22Rv1 (cell line): Measurements from ENCODE around the gene AXIN1.

Source experiments
- ZFX ChIP-seq: fragments of 450-650 bp; IDR thresholded peaks from 2 replicates; pipeline ENCODE4 v1.6.1; 2017; ENCODE audit warnings: antibody characterized with exemption, borderline replicate concordance
- TF ChIP-seq, protein P1 (sequence below): fragments of 450-650 bp; IDR thresholded peaks from 2 replicates; pipeline ENCODE4 v1.5.1; 2017; ENCODE audit warnings: mild to moderate bottlenecking

- TF ChIP-seq, protein P1, sequence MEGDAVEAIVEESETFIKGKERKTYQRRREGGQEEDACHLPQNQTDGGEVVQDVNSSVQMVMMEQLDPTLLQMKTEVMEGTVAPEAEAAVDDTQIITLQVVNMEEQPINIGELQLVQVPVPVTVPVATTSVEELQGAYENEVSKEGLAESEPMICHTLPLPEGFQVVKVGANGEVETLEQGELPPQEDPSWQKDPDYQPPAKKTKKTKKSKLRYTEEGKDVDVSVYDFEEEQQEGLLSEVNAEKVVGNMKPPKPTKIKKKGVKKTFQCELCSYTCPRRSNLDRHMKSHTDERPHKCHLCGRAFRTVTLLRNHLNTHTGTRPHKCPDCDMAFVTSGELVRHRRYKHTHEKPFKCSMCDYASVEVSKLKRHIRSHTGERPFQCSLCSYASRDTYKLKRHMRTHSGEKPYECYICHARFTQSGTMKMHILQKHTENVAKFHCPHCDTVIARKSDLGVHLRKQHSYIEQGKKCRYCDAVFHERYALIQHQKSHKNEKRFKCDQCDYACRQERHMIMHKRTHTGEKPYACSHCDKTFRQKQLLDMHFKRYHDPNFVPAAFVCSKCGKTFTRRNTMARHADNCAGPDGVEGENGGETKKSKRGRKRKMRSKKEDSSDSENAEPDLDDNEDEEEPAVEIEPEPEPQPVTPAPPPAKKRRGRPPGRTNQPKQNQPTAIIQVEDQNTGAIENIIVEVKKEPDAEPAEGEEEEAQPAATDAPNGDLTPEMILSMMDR = no peak
- no peak for TF ChIP-seq ZFX
These were observed 19.0 kb downstream of the AXIN1 start for GRCh38 chr16:333406-334094.
